ENCODE results near the gene ESPNL.

ESPNL gene

DNA sequence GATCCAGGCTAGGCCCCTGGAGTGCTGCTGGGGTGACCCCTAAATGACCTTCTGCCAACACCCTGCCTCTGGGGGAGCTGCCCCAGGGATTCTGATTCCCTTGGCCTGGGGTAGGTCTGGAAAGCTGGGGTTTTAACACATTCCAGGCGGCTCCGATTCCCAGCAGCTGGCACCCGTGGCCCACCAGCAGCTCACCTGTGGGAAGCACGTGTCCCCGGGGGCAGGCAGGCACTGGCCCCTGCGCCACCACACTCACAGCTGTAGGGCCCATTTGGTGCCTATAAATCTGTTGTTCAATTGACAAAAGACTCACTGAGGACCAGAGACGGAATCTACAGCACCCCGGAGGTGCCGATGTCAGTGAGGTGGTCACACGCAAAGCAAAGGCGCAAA lies 34.2 kb downstream of the ESPNL start:
- no peak for TF ChIP-seq EZH2phosphoT487 (conservative IDR thresholded peaks at IDR 0.05; ENCODE audit: low read length)
- TF ChIP-seq, protein P1, sequence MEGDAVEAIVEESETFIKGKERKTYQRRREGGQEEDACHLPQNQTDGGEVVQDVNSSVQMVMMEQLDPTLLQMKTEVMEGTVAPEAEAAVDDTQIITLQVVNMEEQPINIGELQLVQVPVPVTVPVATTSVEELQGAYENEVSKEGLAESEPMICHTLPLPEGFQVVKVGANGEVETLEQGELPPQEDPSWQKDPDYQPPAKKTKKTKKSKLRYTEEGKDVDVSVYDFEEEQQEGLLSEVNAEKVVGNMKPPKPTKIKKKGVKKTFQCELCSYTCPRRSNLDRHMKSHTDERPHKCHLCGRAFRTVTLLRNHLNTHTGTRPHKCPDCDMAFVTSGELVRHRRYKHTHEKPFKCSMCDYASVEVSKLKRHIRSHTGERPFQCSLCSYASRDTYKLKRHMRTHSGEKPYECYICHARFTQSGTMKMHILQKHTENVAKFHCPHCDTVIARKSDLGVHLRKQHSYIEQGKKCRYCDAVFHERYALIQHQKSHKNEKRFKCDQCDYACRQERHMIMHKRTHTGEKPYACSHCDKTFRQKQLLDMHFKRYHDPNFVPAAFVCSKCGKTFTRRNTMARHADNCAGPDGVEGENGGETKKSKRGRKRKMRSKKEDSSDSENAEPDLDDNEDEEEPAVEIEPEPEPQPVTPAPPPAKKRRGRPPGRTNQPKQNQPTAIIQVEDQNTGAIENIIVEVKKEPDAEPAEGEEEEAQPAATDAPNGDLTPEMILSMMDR (IDR thresholded peaks at IDR 0.05; ENCODE audit: insufficient read depth, low read length, poor library complexity, severe bottlenecking): no peak
- H3K4me2 ChIP-seq (ENCODE audit: low read depth, low read length, poor library complexity, severe bottlenecking): no peak overlapping the region
- no peak overlapping the region for H3K27ac ChIP-seq (ENCODE audit: low read depth, low read length)
- no peaks in the 10 kb centered on the region for H3F3A ChIP-seq (ENCODE audit: insufficient read depth)
- H4K20me1 ChIP-seq (ENCODE audit: low read depth, low read length): no peaks in the 10 kb centered on the region
- H3K79me2 ChIP-seq (ENCODE audit: insufficient read depth, low read length): no peaks in the 10 kb centered on the region
- H2AFZ ChIP-seq (ENCODE audit: low read depth, low read length, severe bottlenecking): no peak overlapping the region
- no peak overlapping the region for H3K9ac ChIP-seq (ENCODE audit: low read length)
- H3K4me3 ChIP-seq (ENCODE audit: insufficient read depth, low read length, poor library complexity, severe bottlenecking): no peak overlapping the region
- no peaks in the 10 kb centered on the region for H3K9me3 ChIP-seq (ENCODE audit: insufficient read depth, low read length)
- no peaks in the 10 kb centered on the region for H3K27me3 ChIP-seq (ENCODE audit: low read length)
- H3K36me3 ChIP-seq (ENCODE audit: low read length): no peaks in the 10 kb centered on the region
- no peaks in the 10 kb centered on the region for H3K9me2 ChIP-seq (replicated peaks; ENCODE audit: insufficient read depth, low read length)

DNA sequence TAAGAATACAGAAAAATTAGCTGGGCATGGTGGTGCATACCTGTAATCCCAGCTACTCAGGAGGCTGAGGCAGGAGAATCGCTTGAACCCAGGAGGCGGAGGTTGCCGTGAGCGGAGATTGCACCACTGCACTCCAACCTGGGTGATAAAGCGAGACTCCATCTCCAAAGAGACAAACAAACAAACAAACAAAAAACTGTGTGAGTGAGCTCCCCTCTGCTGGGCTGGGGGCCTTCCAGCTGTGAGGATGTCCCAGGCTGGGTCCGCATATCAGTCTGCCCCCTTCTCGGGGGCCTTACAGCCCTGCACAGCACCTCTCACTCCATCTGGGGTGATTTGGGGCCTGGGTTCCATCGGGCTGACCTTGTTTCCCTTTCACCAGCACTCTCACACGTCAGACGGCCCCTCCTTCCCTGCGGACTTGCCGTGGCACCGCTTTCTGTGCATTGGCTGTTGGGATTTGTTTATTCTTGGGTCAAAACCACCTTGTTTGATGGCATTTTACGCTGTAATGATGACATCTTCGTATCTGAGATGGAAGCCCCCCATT lies 35.5 kb downstream of the ESPNL start:
- Histone ChIP-seq H3K9ac (ENCODE audit: low read length) (no peak overlapping the region), H2AFZ (ENCODE audit: low read depth, low read length, severe bottlenecking) (no peak overlapping the region), H3K27me3 (ENCODE audit: low read length) (no peaks in the 10 kb centered on the region), H3K4me2 (ENCODE audit: low read depth, low read length, poor library complexity, severe bottlenecking) (no peak overlapping the region), H3K36me3 (ENCODE audit: low read length) (no peaks in the 10 kb centered on the region), H3K9me3 (ENCODE audit: insufficient read depth, low read length) (no peaks in the 10 kb centered on the region), H3K9me2 (replicated peaks; ENCODE audit: insufficient read depth, low read length) (no peaks in the 10 kb centered on the region), H3K4me3 (ENCODE audit: insufficient read depth, low read length, poor library complexity, severe bottlenecking) (no peak overlapping the region), H3K79me2 (ENCODE audit: insufficient read depth, low read length) (no peaks in the 10 kb centered on the region), H3F3A (ENCODE audit: insufficient read depth) (no peaks in the 10 kb centered on the region), H4K20me1 (ENCODE audit: low read depth, low read length) (no peaks in the 10 kb centered on the region), H3K27ac (ENCODE audit: low read depth, low read length) (no peak overlapping the region)
- TF ChIP-seq EZH2phosphoT487 (conservative IDR thresholded peaks at IDR 0.05; ENCODE audit: low read length): no peak
- TF ChIP-seq, protein P1 (IDR thresholded peaks at IDR 0.05; ENCODE audit: insufficient read depth, low read length, poor library complexity, severe bottlenecking): no peak

DNA sequence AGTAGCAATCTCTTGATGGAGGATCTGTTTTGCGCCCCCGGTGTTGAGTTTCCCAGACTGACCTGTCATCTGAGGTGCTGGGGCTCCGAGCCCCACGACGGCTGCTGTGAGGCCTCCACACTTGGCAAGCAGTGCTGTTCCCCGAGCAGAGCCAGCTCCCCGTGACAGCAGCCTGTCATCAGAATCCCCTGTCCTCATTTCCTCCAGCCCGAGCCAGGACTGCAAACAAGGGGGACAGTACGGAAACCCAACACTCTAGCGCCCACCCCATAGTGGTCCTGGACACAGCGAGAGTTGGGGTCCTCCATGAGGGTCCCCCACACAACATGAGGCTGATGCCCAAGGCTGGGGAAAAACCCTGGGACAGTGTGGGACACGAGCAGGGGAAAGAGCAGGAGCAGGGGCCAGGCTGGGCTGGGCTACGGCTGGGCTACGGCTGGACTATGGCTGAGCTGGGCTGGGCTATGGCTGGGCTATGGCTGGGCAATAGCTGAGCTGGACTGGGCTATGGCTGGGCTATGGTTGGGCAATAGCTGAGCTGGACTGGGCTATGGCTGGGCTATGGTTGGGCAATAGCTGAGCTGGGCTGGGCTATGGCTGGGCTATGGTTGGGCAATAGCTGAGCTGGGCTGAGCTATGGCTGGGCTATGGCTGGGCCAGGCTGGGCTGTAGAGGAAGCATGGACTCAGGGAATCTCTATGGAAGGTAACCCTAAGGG lies 36.8 kb downstream of the ESPNL start:
- no peak overlapping the region for H3K4me3 ChIP-seq (ENCODE audit: insufficient read depth, low read length, poor library complexity, severe bottlenecking)

More for the DNA sequence above, 36.8 kb downstream of the ESPNL start:
- Histone ChIP-seq H3K36me3 (ENCODE audit: low read length) (no peaks in the 10 kb centered on the region), H3F3A (ENCODE audit: insufficient read depth) (no peaks in the 10 kb centered on the region), H3K9me3 (ENCODE audit: insufficient read depth, low read length) (no peaks in the 10 kb centered on the region), H2AFZ (ENCODE audit: low read depth, low read length, severe bottlenecking) (no peak overlapping the region), H3K9ac (ENCODE audit: low read length) (no peak overlapping the region), H4K20me1 (ENCODE audit: low read depth, low read length) (no peaks in the 10 kb centered on the region), H3K27me3 (ENCODE audit: low read length) (no peaks in the 10 kb centered on the region), H3K9me2 (replicated peaks; ENCODE audit: insufficient read depth, low read length) (no peaks in the 10 kb centered on the region), H3K4me2 (ENCODE audit: low read depth, low read length, poor library complexity, severe bottlenecking) (no peak overlapping the region), H3K27ac (ENCODE audit: low read depth, low read length) (no peak overlapping the region), H3K79me2 (ENCODE audit: insufficient read depth, low read length) (no peaks in the 10 kb centered on the region)
- TF ChIP-seq EZH2phosphoT487 (conservative IDR thresholded peaks at IDR 0.05; ENCODE audit: low read length): no peak
- TF ChIP-seq, protein P1 (IDR thresholded peaks at IDR 0.05; ENCODE audit: insufficient read depth, low read length, poor library complexity, severe bottlenecking): no peak

Measured in SU-DHL-6 (cell line).